K562 (cell line): ENCODE measurements around the gene INVS. TPM values are rescaled to one million over a fixed set of nuclear protein-coding genes. Genes with fewer than 3 reads are reported as not detected.

Source experiments
- ATAC-seq: fragments of 200-7000 bp; cut with Tn5 transposase; 3 replicates; pipeline ENCODE4 v1.9.1; 2020; ENCODE audit warnings: moderate library complexity
- BruUV-seq: library from RNA; stranded (reverse); fragments of 400-500 nt; replicated peaks from 2 replicates; lab custom pipeline; 2021; lab: Mats Ljungman, UMichigan
- CTCF ChIA-PET: fragments of 300-600 bp; formaldehyde crosslinking; extraction: SDS; loops from one replicate; lab custom pipeline; 2021; ENCODE audit warnings: low intra/inter-chr PET ratio; lab: Yijun Ruan, JAX
- POLR2A ChIA-PET: fragments of 300-600, 350-650 bp; sonication (Branson Sonifier 250); formaldehyde crosslinking; extraction: SDS; loops from one replicate; lab custom pipeline; 2021; ENCODE audit warnings: antibody characterized with exemption, inconsistent platforms; lab: Yijun Ruan, JAX
- DNase-seq, 4 experiments: peaks; one replicate each; pipeline versions ENCODE4 v3.0.0 to v3.0.0-alpha.2; 2011 to 2018; ENCODE audit warnings: low spot score in 3 of 4, mixed read lengths in 3 of 4; ENCODE audit errors: extremely low read depth in 1 of 4
- FAIRE-seq: peaks from 2 replicates; lab custom pipeline; 2011; peaks lifted over from hg19 to GRCh38; lab: Jason Lieb, UNC
- H2AFZ ChIP-seq: 2 replicates; pipeline ENCODE4 v1.6.0; 2011; ENCODE audit warnings: low read depth, low read length, control low read depth, inconsistent platforms
- H3K27ac ChIP-seq: fragments of 200-600 bp; 3 replicates; pipeline ENCODE4 v1.8.0; 2011; ENCODE audit warnings: low read depth, mild to moderate bottlenecking, control low read depth, inconsistent platforms, low read length, moderate library complexity, mixed read lengths; ENCODE audit errors: extremely low read depth
- H3K27me3 ChIP-seq, 2 experiments: fragments of 300-600 bp in 1 of 2; 2 replicates in 1 of 2; 3 replicates in 1 of 2; pipeline versions ENCODE4 v1.6.0 to v1.8.0; 2011; ENCODE audit warnings: inconsistent platforms in 2 of 2, low read length in 2 of 2, mild to moderate bottlenecking in 1 of 2, mixed read lengths in 1 of 2, moderate library complexity in 1 of 2; ENCODE audit not compliant: control insufficient read depth in 2 of 2, insufficient read depth in 2 of 2
- H3K36me3 ChIP-seq: fragments of 300-600 bp; 3 replicates; pipeline ENCODE4 v1.8.0; 2011; ENCODE audit warnings: mild to moderate bottlenecking, low read length, inconsistent platforms; ENCODE audit not compliant: control insufficient read depth, insufficient read depth
- H3K4me1 ChIP-seq, 2 experiments: fragments of 200-600 bp in 1 of 2; replicated peaks in 1 of 2; 2 replicates in 1 of 2; 3 replicates in 1 of 2; pipeline versions ENCODE4 v1.5.1 to v1.8.0; 2011; ENCODE audit warnings: inconsistent platforms in 2 of 2, low read length in 2 of 2, mild to moderate bottlenecking in 1 of 2, mixed read lengths in 1 of 2, moderate library complexity in 1 of 2; ENCODE audit not compliant: control insufficient read depth in 2 of 2, insufficient read depth in 2 of 2
- H3K4me2 ChIP-seq: 2 replicates; pipeline ENCODE4 v1.6.1; 2011; ENCODE audit warnings: low read length, control low read depth, inconsistent platforms, mixed read lengths; ENCODE audit not compliant: insufficient read depth
- H3K4me3 ChIP-seq: fragments of 200-600 bp; sonication (generic), shearing (Covaris generic); 2 replicates; pipeline ENCODE4 v1.5.1; 2016; ENCODE audit warnings: control low read depth, inconsistent platforms
- H3K79me2 ChIP-seq: fragments of 200-600 bp; 3 replicates; pipeline ENCODE4 v1.8.0; 2011; ENCODE audit warnings: low read length, inconsistent platforms; ENCODE audit not compliant: control insufficient read depth, insufficient read depth
- H3K9ac ChIP-seq, 2 experiments: 2 replicates each; pipeline versions ENCODE4 v1.6.0 to v1.6.1; 2011; ENCODE audit warnings: low read depth in 2 of 2, low read length in 2 of 2, control low read depth in 1 of 2, inconsistent platforms in 1 of 2, mild to moderate bottlenecking in 1 of 2, mixed read lengths in 1 of 2; ENCODE audit not compliant: insufficient read depth in 1 of 2
- H3K9me1 ChIP-seq: one replicate; pipeline ENCODE4 v1.6.0; 2011; ENCODE audit warnings: inconsistent platforms, mild to moderate bottlenecking, low read length, moderate library complexity; ENCODE audit not compliant: control insufficient read depth, insufficient read depth
- H3K9me3 ChIP-seq: replicated peaks from 2 replicates; pipeline ENCODE4 v1.5.1; 2011; ENCODE audit warnings: low read depth, low read length, inconsistent platforms; ENCODE audit not compliant: control insufficient read depth, insufficient read depth
- H4K20me1 ChIP-seq: replicated peaks from 2 replicates; pipeline ENCODE4 v1.6.1; 2011; ENCODE audit warnings: low read length, inconsistent platforms, mixed read lengths; ENCODE audit not compliant: control insufficient read depth, insufficient read depth
- CBFA2T3 ChIP-seq: fragments of 450-650 bp; IDR thresholded peaks from 2 replicates; pipeline ENCODE4 v1.6.1; 2017
- EP300 ChIP-seq: IDR thresholded peaks from 2 replicates; pipeline ENCODE4 v1.6.1; 2012; ENCODE audit warnings: low read length, improper control_type of control experiment
- ETV1 ChIP-seq: fragments of 450-650 bp; conservative IDR thresholded peaks from 2 replicates; pipeline ENCODE4 v1.6.1; 2016; ENCODE audit warnings: missing genetic modification characterization, control low read depth, low read depth, missing compliant biosample characterization
- HES1 ChIP-seq: fragments of 450-650 bp; IDR thresholded peaks from 2 replicates; pipeline ENCODE4 v1.6.1; 2016; ENCODE audit warnings: low read depth, mild to moderate bottlenecking, moderate library complexity
- MEIS2 ChIP-seq: fragments of 450-650 bp; IDR thresholded peaks from 2 replicates; pipeline ENCODE4 v1.6.1; 2014; ENCODE audit warnings: mild to moderate bottlenecking; ENCODE audit not compliant: partially characterized antibody
- NCOR1 ChIP-seq: fragments of 450-650 bp; IDR thresholded peaks from 2 replicates; pipeline ENCODE4 v1.6.1; 2016; ENCODE audit warnings: mild to moderate bottlenecking, moderate library complexity
- SMARCC2 ChIP-seq: fragments of 450-650 bp; IDR thresholded peaks from 2 replicates; pipeline ENCODE4 v1.6.1; 2017; ENCODE audit warnings: antibody characterized with exemption, moderate library complexity, mild to moderate bottlenecking, low read depth
- ZBTB26 ChIP-seq: fragments of 450-650 bp; formaldehyde crosslinking; IDR thresholded peaks from 2 replicates; pipeline ENCODE4 v1.4.0; 2022; ENCODE audit warnings: missing genetic modification characterization
- WGBS: fragments of 100-300 bp; shearing (Covaris generic); methylation state at CpG from one replicate; pipeline ENCODE4 v1.1.6; 2016; ENCODE audit warnings: low coverage, mixed read lengths; ENCODE audit not compliant: insufficient coverage; ENCODE audit errors: missing lambda C conversion rate; 5-methylcytosine and 5-hydroxymethylcytosine counted together
- in situ Hi-C: fragments of 300-500 bp; cut with MboI; formaldehyde crosslinking; loops from 4 replicates; pipeline ENCODE4 v1.15.0; 2018; ENCODE audit warnings: inconsistent platforms, mixed read lengths
- intact Hi-C: fragments of 100-400 bp; cut with micrococcal nuclease; formaldehyde crosslinking; loops from 2 replicates; pipeline ENCODE4 v1.14.2; 2022
- polyA plus RNA-seq, 8 experiments: library from polyadenylated mRNA; depleted of rRNA in 4 of 8; stranded (reverse) in 5 of 8; unstranded in 3 of 8; fragments of >200 nt; fragmentation: Nextera tagmentation in 2 of 8; fragmentation: Illumina TruSeq in 1 of 8; extraction: Ambion mirVana in 2 of 8; extraction: Trizol in 1 of 8; gene quantifications; 2 replicates each; pipeline versions ENCODE4 v1.2.1 to v1.2.3, GENCODE V29; 2011 to 2014; ENCODE audit warnings: inconsistent platforms in 1 of 8, missing spikeins in 1 of 8
- total RNA-seq, 7 experiments: library from RNA; depleted of rRNA in 6 of 7; stranded (reverse); fragments of >200 nt in 6 of 7; fragmentation: Illumina TruSeq in 2 of 7; extraction: Trizol in 2 of 7; gene quantifications; 2 replicates each; pipeline versions ENCODE4 v1.2.1 to v1.2.3, GENCODE V29; 2011 to 2021; ENCODE audit warnings: low replicate concordance in 1 of 7
- TF ChIP-seq, protein P1 (sequence below): sonication (generic); IDR thresholded peaks from 2 replicates; pipeline ENCODE4 v1.6.1; 2016

The INVS gene
- total and polyA plus RNA-seq, 9 of the 15 experiments (the other 6 are each of a cell fraction or from before 2014, with no cell fraction given), result 0.77 to 18.5 (median 10.0) TPM

DNA sequence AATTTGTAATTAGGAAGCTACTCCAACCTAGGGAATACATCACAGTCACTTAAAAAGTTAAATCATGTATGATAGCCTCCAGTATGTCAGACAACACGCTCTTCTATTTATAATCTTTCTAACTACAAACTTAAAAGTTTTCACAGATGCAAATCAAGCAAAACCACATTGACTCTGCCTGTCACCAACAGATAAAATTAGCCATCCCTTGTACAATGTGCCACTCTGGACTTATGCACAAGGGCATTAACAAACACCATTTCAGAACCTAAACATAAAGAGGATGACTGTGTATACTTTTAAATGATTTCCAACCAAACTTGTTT, 15.0 kb upstream of the INVS start (continued):
- no peak for TF ChIP-seq ETV1 (tag)
- no peak for TF ChIP-seq HES1
- peak; percentile 79 for TF ChIP-seq CBFA2T3
- peak; percentile 46; the same call in 1 of the 2 replicates for TF ChIP-seq EP300
- peak; percentile 64 for TF ChIP-seq MEIS2
- no peak for TF ChIP-seq ZBTB26 (CRISPR knock-in tag)
- TF ChIP-seq NCOR1, result peak; percentile 50

GRCh38 chr9:100084734-100085133, 14.3 kb upstream of the INVS start:
- POLR2A ChIA-PET, result interaction anchor here (5.1 kb wide), 1 partner anchor 11 kb away, joined by 35 read pairs; no protein-coding TSS in a partner anchor
- no peak for FAIRE-seq
- no peak overlapping the region for H3K4me3 ChIP-seq
- H3K79me2 ChIP-seq, result peaks cover 97% of the 10 kb centered on the region
- H3K36me3 ChIP-seq, result no peaks in the 10 kb centered on the region
- CTCF ChIA-PET, result no interaction called here
- H3K4me2 ChIP-seq, result no peak overlapping the region
- no peak overlapping the region for H2AFZ ChIP-seq
- TF ChIP-seq SMARCC2, result no peak
- TF ChIP-seq, protein P1, sequence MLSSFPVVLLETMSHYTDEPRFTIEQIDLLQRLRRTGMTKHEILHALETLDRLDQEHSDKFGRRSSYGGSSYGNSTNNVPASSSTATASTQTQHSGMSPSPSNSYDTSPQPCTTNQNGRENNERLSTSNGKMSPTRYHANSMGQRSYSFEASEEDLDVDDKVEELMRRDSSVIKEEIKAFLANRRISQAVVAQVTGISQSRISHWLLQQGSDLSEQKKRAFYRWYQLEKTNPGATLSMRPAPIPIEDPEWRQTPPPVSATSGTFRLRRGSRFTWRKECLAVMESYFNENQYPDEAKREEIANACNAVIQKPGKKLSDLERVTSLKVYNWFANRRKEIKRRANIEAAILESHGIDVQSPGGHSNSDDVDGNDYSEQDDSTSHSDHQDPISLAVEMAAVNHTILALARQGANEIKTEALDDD, result 0 out of 2 replicates have a peak, but pooled peaks have one; percentile 31
- intact Hi-C loops, result no loop called here
- peaks cover 2% of the 10 kb centered on the region; the same call in 1 of the 2 replicates for H3K9me3 ChIP-seq
- peaks cover 4 to 18% of the 10 kb centered on the region in 2 experiments; a peak in 3 of 5 replicates for H3K4me1 ChIP-seq
- in situ Hi-C loops, result no loop called here
- BruUV-seq, result no TSS peak
- no peaks in the 10 kb centered on the region for H3K27me3 ChIP-seq
- DNase-seq, result no peak
- H3K9ac ChIP-seq, result no peak overlapping the region
- H4K20me1 ChIP-seq, result no peaks in the 10 kb centered on the region
- WGBS, result 62% methylated on average over 5 of the region's 5 CpGs
- peak overlapping the region; percentile 11; the same call in 1 of the 3 replicates for H3K27ac ChIP-seq
- H3K9me1 ChIP-seq, result no peaks in the 10 kb centered on the region
- ATAC-seq, result no peak
